ENCODE data around the gene ATP6V0B. TPM values are rescaled to one million over a fixed set of nuclear protein-coding genes. Genes with fewer than 3 reads are reported as not detected.
A peak's percentile ranks its signal among the peaks of the same experiment; 100 is the strongest.

ATP6V0B gene
- total RNA-seq, 4 donors from 2014 or later, result 68.1 to 122 (median 98.2) TPM

DNA sequence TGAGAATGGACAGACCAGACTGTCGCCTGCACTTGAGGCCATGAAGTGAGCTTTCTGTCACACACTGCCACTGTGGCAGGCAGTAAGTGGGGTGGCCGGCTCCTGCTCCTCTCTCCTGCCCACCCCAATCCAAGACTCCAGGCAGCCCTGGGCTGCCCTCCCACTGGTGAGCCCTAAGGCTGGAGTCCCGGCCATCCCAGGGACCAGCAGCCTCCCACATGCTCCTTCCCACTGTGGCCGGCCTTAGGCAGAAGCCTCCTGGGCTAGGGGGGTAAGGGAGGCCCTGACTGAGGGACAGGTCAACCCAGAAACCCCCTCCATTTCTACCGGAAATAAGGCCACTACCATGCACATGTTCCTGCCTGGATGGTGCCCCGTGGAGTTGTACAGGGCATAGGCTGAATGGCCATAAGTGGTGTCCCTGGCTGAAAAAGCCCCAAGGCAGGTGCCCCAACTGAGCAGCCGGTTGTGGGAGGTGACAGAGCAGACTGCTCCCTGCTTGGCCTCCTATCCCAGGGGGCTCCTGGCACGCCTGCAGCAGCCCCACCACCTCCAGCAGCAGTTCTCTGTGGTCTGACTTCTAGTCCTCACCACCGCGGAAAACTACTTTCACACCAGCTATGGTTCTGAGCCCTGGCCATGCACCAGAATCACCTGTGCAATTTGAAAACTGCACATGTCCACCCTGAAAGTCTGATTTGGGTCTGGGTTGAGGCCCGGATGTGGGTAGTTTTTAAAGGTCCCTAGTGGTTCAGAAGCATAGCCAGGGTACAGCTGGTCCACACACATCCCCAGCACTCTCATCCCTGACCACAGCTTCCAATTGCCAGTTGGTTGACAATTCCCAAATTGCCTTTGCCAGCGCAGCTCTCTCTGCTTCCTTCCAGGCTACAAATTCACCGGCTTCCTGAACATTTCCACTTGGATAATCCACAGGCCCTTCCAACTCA lies 42.8 kb upstream of the ATP6V0B start:
- intact Hi-C loops (cut with DNase I), result loop anchor here (10.0 kb wide), 1 partner anchor 397 kb away; the partner anchor contains the start of gene PTPRF
- DNase-seq (ENCODE audit: extremely low spot score), result no peak

DNA sequence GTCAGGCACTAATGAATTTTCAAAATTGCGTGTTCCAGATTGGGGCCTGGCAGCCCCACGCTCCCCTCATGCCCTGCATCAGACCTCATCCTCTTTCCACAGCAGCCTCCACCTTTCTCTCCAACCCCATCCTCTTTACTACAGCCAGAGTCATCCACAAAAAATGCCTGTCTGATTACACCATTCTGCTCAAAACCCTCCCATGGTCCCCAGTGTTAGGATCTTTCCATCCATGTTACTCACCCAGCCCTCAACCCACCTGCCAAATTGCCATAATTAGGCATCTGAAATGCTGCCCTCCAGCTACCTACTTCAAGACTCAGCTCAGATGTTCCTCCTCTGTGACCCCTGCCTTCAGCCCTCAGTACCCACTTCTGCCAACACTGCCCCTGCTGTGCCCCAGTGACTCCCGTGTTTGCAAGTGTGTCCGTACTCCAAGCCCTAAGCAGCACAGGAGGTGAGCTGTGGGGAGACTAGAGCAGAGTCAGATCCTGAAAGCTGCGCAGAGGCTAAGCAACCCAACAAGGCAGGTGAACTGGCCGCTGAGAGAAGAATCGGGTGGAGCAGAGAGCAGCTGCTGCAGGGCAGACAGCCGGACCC lies 41.9 kb upstream of the ATP6V0B start:
- TF ChIP-seq, protein P1, sequence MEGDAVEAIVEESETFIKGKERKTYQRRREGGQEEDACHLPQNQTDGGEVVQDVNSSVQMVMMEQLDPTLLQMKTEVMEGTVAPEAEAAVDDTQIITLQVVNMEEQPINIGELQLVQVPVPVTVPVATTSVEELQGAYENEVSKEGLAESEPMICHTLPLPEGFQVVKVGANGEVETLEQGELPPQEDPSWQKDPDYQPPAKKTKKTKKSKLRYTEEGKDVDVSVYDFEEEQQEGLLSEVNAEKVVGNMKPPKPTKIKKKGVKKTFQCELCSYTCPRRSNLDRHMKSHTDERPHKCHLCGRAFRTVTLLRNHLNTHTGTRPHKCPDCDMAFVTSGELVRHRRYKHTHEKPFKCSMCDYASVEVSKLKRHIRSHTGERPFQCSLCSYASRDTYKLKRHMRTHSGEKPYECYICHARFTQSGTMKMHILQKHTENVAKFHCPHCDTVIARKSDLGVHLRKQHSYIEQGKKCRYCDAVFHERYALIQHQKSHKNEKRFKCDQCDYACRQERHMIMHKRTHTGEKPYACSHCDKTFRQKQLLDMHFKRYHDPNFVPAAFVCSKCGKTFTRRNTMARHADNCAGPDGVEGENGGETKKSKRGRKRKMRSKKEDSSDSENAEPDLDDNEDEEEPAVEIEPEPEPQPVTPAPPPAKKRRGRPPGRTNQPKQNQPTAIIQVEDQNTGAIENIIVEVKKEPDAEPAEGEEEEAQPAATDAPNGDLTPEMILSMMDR (IDR thresholded peaks at IDR 0.05), result no peak
- TF ChIP-seq POLR2A (IDR thresholded peaks at IDR 0.05; ENCODE audit: low read depth), result no peak
- TF ChIP-seq POLR2AphosphoS5 (IDR thresholded peaks at IDR 0.05), result no peak
- TF ChIP-seq EP300 (IDR thresholded peaks at IDR 0.05), result no peak
- Histone ChIP-seq H3K27me3 (peaks cover 0 to 18% (median 0%) of the 10 kb centered on the region in 4 donors), H3K36me3 (peaks cover 0 to 12% (median 7%) of the 10 kb centered on the region in 4 donors), H3K27ac (replicated peaks in 1 of 4) (peak overlapping the region in 1 of 4 donors; percentile 43), H3K4me1 (peaks cover 17 to 44% (median 42%) of the 10 kb centered on the region in 4 donors), H3K4me3 (peak overlapping the region; percentile 47 to 55 (median 53)), H3K9me3 (no peaks in the 10 kb centered on the region)
- 49% methylated on average over 4 of the region's 8 CpGs for WGBS
- intact Hi-C loops (cut with DNase I), result loop anchor here (10.0 kb wide), 1 partner anchor 398 kb away; the partner anchor contains the start of gene PTPRF
- DNase-seq (ENCODE audit: extremely low spot score), result no peak

More for the DNA sequence above, 42.8 kb upstream of the ATP6V0B start:
- WGBS, result 88% methylated on average over 7 of the region's 13 CpGs
- H3K4me3 ChIP-seq, result no peak overlapping the region
- H3K9me3 ChIP-seq, result no peaks in the 10 kb centered on the region
- H3K36me3 ChIP-seq, result peaks cover 0 to 12% (median 7%) of the 10 kb centered on the region in 4 donors
- no peak overlapping the region for H3K27ac ChIP-seq (replicated peaks in 1 of 4)
- TF ChIP-seq POLR2A (IDR thresholded peaks at IDR 0.05; ENCODE audit: low read depth) (no peak), POLR2AphosphoS5 (IDR thresholded peaks at IDR 0.05) (no peak), EP300 (IDR thresholded peaks at IDR 0.05) (no peak)
- peaks cover 17 to 43% (median 42%) of the 10 kb centered on the region in 4 donors for H3K4me1 ChIP-seq
- peaks cover 0 to 18% (median 0%) of the 10 kb centered on the region in 4 donors for H3K27me3 ChIP-seq

DNA sequence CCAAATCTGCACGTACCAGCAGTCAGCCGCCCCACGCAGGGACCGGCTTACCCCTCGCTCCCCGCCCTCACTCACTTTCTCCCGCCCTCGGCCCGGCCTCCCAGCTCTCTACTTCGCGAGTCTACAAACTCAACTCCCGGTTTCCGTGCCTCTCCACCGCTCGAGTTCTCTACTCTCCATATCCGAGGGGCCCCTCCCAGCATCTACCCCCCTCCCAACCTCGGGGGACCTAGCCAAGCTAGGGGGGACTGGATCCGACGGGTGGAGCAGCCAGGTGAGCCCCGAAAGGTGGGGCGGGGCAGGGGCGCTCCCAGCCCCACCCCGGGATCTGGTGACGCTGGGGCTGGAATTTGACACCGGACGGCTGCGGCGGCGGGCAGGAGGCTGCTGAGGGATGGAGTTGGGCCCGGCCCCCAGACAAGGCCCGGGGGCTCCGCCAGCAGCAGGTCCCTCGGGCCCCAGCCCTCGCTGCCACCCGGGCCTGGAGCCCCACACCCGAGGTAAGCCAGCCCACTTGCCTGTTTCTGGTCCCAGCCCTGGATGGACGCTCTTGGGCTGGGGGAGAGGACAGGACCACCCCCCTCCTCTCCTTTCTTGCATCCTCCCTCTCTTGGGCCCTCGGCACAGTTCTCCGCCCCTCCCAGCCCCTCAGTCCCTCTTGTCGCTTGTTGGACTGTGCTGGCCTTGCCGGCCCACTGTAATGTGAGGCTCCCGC lies 41.2 kb upstream of the ATP6V0B start, which contains the start of gene ARTN:
Gene ARTN, plus strand, starts transcription at position 416 of the 715 bp plus-strand sequence. CDS start 1,856 bp downstream, outside the sequence.
- H3K9me3 ChIP-seq, result no peaks in the 10 kb centered on the region
- no peak for DNase-seq (ENCODE audit: extremely low spot score)
- peaks cover 0 to 18% (median 0%) of the 10 kb centered on the region in 4 donors for H3K27me3 ChIP-seq
- TF ChIP-seq, protein P1 (IDR thresholded peaks at IDR 0.05), result no peak
- no peak for TF ChIP-seq POLR2AphosphoS5 (IDR thresholded peaks at IDR 0.05)
- no peak for TF ChIP-seq POLR2A (IDR thresholded peaks at IDR 0.05; ENCODE audit: low read depth)
- no peak for TF ChIP-seq EP300 (IDR thresholded peaks at IDR 0.05)
- intact Hi-C loops (cut with DNase I), result loop anchor here (10.0 kb wide), 1 partner anchor 399 kb away; the partner anchor contains the start of gene PTPRF
- peaks cover 0 to 12% (median 7%) of the 10 kb centered on the region in 4 donors for H3K36me3 ChIP-seq
- peak within 1 kb of the TSS; percentile 47 to 55 (median 53) for H3K4me3 ChIP-seq
- WGBS, result 15% methylated on average over 35 of the region's 42 CpGs
- peak within 1 kb of the TSS; percentile 4 to 49 (median 32) for H3K27ac ChIP-seq (replicated peaks in 1 of 4)
- peaks cover 17 to 44% (median 42%) of the 10 kb centered on the region in 4 donors for H3K4me1 ChIP-seq

DNA sequence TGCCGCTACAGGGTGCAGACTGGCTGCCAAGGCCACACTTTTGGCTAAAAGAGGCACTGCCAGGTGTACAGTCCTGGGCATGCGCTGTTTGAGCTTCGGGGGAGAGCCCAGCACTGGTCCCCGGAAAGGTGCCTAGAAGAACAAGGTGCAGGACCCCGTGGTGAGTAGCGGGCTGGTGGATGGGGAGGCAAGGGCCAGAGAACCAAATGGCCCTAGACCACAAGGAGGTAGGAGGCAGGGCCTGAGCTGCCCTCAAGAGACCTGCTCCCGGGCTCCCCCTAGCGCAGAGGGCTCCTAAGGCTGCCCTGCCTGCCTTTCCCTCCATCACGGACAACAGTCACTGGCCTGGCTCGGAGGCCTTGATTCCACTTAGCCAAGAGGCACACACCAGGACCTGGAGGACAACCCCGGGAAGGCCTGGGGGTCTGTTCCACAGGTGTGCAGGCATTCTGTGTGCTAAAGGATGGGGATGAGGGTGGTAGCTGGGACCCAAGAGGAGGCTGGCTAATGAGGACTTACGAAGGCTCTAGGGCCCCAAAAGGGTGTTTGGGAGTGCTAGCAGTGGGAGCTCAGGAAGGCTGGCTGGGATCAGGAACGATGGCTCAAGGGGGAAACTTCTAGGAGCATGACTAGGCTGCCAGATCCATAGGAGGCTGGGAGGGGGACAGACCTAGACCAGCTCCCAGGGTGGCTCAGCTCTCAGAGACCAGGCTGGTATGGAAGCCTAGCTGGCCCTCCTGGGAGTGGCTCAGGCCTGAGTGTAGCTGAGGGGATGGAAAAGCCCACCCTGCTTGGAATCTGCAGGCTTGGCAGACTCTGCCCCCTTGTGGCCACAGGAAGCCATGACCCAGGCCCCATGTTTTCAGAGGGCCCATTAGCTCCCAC lies 40.4 kb upstream of the ATP6V0B start:
- H3K4me3 ChIP-seq, result peak overlapping the region; percentile 47 to 55 (median 53)

More for the DNA sequence above, 40.4 kb upstream of the ATP6V0B start:
- Histone ChIP-seq H3K9me3 (no peaks in the 10 kb centered on the region), H3K27me3 (peaks cover 0 to 18% (median 0%) of the 10 kb centered on the region in 4 donors), H3K4me1 (peaks cover 20 to 44% (median 42%) of the 10 kb centered on the region in 4 donors), H3K27ac (replicated peaks in 1 of 4) (peak overlapping the region; percentile 4 to 49 (median 32)), H3K36me3 (peaks cover 0 to 12% (median 7%) of the 10 kb centered on the region in 4 donors)
- TF ChIP-seq POLR2AphosphoS5 (IDR thresholded peaks at IDR 0.05) (no peak), EP300 (IDR thresholded peaks at IDR 0.05) (no peak)
- TF ChIP-seq, protein P1 (IDR thresholded peaks at IDR 0.05), result peak; percentile 89 to 92 (median 90)
- WGBS, result 41% methylated on average over 11 of the region's 13 CpGs
- intact Hi-C loops (cut with DNase I), result loop anchor here (10.0 kb wide), 1 partner anchor 400 kb away; the partner anchor contains the start of gene PTPRF
- no peak for DNase-seq (ENCODE audit: extremely low spot score)

Data from esophagus muscularis mucosa (tissue), 4 donors.